GM19395 (cell line): Measurements from ENCODE around the gene C16orf92.

Source experiments
- ATAC-seq: cut with Tn5 transposase; IDR thresholded peaks from one replicate; pipeline ENCODE4 v1.9.1; 2021; ENCODE audit warnings: mild to moderate bottlenecking, moderate library complexity; ENCODE audit not compliant: unreplicated experiment

Gene C16orf92

GRCh38 chr16:29988346-29989075, 34.5 kb upstream of the C16orf92 start:
- no peak for ATAC-seq

GRCh38 chr16:29989111-29989858, 33.7 kb upstream of the C16orf92 start:
- no peak for ATAC-seq

GRCh38 chr16:29990034-29990433, 33.0 kb upstream of the C16orf92 start:
- ATAC-seq, result no peak

- ATAC-seq, result no peak
Measured at GRCh38 chr16:29990883-29991570, 32.0 kb upstream of the C16orf92 start.

DNA sequence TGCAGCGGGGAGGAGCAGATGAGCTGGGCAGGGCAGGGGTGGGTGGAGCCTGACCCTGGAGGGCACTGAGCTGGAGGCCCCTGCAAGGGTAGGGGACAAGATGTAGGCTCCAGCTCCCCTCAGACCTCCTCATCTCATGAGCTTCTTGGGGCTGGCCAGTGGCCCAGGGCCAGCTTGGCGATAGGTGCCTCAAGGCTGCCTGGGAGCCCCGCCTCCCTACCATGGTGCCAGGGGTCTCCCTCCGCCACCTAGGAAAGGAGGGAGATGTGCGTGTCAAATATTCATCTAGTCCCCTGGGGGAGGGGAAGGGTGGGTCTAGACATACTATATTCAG, 31.5 kb upstream of the C16orf92 start:
- no peak for ATAC-seq

DNA sequence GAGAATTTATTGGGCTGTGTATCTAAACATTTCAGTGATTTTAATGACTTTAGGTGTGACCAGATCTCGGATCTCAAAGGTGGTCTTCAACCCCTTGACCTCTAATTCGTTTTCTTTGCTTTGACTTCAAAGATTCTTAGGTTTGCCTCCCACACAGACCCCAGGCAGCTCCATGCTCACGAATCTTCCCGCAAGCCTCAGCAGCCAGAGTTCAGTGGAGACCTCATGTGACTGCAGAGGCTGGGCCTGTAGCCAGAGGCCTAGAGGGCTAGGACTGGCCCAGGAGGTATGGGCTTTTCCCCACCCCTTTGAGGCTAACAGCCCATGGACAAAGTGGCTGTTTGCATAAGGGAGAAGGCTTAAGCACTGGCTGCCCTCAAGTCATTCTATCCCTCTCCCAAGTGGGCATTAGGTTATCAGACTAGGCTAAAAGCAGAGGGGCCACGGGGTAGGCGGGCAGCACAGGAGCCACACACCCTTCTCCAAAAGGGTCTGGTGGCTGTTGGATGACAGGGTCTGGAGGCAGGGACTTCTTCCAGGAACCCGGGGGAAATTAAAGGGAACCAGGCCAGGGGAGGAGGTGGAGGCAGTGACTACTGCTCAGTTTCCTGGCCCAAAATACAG, 30.5 kb upstream of the C16orf92 start:
- no peak for ATAC-seq

GRCh38 chr16:29993191-29993902, 29.7 kb upstream of the C16orf92 start:
- no peak for ATAC-seq

- no peak for ATAC-seq
Measured at GRCh38 chr16:29993903-29994599, 28.9 kb upstream of the C16orf92 start.

- peak; percentile 41 for ATAC-seq
Measured at GRCh38 chr16:29994600-29995323, 28.2 kb upstream of the C16orf92 start.

DNA sequence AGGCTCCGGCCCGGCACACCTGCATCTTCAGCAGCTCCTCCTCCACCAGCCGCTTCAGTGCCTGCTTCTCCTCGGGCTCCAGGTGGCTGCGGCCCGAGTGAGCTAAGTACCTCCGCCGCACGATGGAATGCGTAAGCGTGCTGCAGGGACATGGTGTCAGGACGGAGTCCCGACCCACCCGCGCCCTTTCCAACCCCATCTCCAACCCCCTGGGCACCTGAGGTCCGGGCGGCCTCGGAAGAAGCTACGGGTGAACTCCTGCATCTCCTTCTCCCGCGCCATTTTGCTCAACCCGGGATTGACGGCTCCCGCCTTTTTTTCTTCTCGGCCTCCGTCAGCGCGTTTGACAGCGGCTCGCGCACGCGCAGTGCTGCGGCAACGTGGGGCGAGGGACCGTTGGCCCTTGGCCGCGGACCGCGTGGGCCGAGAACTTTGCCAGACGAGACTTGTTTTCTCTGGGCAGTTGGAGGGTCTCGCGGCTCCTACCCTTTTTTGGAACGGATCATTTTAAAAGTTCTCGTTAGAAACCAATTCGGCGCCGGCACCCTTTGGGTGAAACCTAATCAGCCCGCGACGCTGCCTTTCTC, 27.6 kb upstream of the C16orf92 start, which contains the start of gene HIRIP3:
Gene HIRIP3 (minus strand): TSS at position 294 of the 587 bp plus-strand sequence. CDS start 12 bp downstream, at position 282.
- peak; percentile 60 for ATAC-seq

GRCh38 chr16:29995911-29996765, 26.9 kb upstream of the C16orf92 start, which contains the start of gene INO80E:
INO80E (plus strand) TSS chr16:29996241; CDS start chr16:29996311, 70 bp downstream.
- peak; percentile 78 for ATAC-seq

DNA sequence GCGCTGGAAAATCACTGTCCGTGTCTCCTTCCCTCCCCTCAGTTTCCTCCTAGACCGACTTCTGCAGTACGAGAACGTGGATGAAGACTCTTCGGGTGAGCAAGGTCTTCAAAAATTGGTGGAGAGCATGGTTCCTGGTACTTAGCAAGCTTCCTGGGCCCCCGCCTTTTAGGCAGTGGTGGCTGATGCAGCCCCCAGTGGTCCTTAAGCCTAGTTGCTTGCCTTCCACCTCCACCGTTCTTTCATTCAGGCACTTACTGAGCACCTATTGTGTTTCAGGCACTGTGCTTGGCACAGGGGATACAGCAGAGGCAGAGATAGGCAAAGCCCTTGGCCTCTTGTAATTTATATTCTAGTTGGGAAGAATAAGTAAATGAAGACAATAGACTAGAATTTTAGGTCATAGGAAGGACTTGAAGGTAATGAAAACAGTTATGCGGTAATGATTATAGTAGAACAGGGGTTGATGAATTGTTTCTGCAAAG, 26.2 kb upstream of the C16orf92 start:
- no peak for ATAC-seq

DNA sequence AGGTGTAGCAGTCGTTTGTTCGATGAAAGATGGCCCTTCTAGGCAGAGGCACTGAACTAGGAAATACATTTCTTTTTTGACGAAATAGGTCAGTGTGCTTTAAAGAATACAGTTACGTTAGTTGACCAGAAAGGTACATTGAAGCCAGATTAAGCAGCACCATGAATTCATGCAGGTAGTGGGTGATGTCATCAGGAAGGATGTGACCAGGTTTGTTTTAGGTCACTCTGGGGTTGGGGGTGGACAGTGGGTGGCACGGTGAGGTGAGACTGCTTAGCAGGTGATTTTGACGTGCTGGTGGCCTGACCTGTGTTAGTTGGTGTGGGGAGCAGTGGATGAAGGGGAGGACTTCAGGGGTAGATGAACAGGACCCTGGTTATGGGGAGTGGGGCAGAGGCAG, 23.4 kb upstream of the C16orf92 start:
- ATAC-seq, result no peak

GRCh38 chr16:30000735-30001631, 22.0 kb upstream of the C16orf92 start:
- ATAC-seq, result no peak

DNA sequence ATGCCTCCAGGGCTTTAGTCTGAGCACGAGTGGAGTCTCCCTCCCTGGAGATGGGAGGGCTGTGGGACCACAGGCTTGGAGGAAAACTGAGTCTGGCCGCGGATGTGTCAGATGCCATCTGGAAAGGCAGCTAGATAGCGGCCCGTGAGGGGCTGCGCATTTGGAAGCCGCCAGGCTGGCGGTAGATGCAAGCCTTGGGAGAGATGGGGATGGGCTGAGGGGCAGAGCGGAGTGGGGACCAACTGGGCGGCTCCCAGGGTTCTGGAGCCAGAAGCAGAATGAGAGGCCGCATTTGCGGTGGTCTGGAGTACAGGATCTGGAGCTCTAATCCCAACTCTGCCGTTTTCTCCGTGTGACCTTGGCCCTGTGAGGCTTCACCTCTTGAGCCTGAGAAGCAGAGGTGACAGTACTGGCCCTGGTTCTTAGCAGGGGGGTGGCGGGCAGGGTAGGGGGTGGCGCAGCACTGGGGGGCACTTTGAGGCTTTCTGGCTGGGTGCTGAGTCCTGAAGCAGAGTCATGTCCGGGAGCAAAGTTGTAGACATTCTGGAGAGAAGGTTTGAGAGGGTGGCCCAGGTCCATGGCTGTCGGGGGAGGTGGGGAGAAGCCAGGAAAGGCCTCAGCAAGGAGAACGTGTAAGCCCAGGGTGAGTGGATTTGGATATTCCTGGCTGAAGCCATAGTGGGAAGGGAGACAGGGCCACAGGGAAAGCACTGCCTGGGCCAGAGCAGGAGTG, 20.2 kb upstream of the C16orf92 start:
- no peak for ATAC-seq
